Ovary (tissue), 3 donors: ENCODE measurements around the gene ORC4.

Experiments
- CTCF ChIP-seq, 3 donors: fragments of 450-650 bp in 2 of 3; fragments of 200-600 bp in 1 of 3; IDR thresholded peaks; one replicate each; pipeline versions ENCODE4 v1.5.1 to v1.8.0; 2016 to 2022; ENCODE audit warnings: antibody characterized with exemption in 3 of 3, mild to moderate bottlenecking in 1 of 3
- POLR2A ChIP-seq: fragments of 450-650 bp; IDR thresholded peaks from one replicate; pipeline ENCODE4 v1.6.1; 2017; ENCODE audit warnings: antibody characterized with exemption, mild to moderate bottlenecking, moderate library complexity
- donor health status: DM: no; HTN: no; CAD: no.

GRCh38 chr2:147909178-147909577, 111.4 kb downstream of the ORC4 start:
- TF ChIP-seq CTCF (IDR thresholded peaks at IDR 0.05) = no peak
- TF ChIP-seq POLR2A = no peak
